Measurements from ENCODE around the gene MRPL39.

GRCh38 chr21:25656412-25656811 is 49.1 kb upstream of the MRPL39 start:
- no peak for TF ChIP-seq CTCF (IDR thresholded peaks at IDR 0.05)
- no peak for TF ChIP-seq POLR2A (IDR thresholded peaks at IDR 0.05)
- TF ChIP-seq POLR2AphosphoS5 (IDR thresholded peaks at IDR 0.05) = no peak

Measured in upper lobe of left lung (tissue), 4 donors.